GM18870 (cell line): ENCODE data around the gene PLAU.
"Not testable (repeated sequence)": the region's sequence is repeated elsewhere in the genome, so short reads cannot be mapped to it uniquely, and the experiment has no call there.

Experiments
- ATAC-seq: cut with Tn5 transposase; IDR thresholded peaks from one replicate; pipeline ENCODE4 v1.9.1; 2021; ENCODE audit warnings: moderate library complexity; ENCODE audit not compliant: unreplicated experiment

Gene PLAU

DNA sequence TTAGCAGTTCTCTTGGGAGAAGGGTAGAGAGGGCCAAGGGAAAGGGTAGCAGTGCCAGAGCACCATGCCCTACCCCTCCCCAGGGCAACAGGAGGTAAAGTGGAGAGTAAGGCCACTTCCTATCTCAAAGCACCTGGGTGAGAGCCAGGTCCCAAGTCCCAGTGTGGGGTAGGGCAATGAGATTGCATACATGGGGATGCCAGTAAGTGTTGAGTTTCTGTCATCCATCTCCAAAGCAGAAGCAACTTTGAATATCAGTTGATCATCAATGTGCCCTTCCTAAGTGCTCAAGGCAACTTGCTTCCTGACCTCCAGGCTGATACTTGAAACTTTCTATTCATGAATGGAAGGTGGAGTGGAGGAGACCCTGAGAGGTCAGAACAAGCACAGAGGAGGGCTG lies 34.4 kb upstream of the PLAU start:
- no peak for ATAC-seq

DNA sequence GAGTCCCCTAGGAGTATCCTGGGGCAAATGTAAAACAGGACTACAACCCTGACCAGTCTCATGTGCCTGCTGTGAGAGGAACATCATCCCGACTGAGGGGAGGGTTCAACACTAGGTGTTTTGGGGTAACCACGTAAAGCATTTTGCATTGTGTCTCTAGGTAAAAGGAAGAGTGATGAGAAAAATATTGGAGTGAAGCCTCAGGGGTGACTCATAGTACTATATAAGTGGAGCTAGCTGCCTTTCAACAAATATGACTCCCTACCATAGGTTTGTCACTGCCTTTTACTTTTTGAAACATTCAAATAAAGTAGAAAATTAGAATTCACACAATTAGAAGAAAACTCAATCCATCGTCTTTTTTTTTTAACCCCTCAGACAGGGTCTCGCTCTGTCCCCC lies 34.0 kb upstream of the PLAU start:
- no peak for ATAC-seq

GRCh38 chr10:73877533-73878160 lies 33.3 kb upstream of the PLAU start:
- ATAC-seq, result no peak

DNA sequence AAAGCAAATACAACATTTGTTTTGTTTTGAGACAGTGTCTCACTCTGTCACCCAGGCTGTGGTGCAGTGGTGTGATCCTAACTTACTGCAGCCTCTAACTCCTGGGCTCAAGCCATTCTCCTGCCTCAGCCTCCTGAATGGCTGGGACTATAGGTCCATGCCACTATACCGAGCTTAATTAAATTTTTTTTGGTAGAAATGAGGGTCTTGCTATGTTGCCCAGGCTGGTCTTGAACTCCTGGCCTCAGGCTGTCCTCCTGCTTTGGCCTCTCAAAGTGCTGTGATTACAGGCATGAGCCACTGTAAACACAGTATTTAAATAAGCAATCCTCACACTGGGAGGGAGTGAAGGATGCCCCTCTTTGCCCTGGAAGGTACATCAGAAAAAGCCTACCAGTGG lies 32.6 kb upstream of the PLAU start:
- ATAC-seq, result no peak

- peak; percentile 75 for ATAC-seq
Observed at GRCh38 chr10:73879296-73880173, 31.4 kb upstream of the PLAU start.

DNA sequence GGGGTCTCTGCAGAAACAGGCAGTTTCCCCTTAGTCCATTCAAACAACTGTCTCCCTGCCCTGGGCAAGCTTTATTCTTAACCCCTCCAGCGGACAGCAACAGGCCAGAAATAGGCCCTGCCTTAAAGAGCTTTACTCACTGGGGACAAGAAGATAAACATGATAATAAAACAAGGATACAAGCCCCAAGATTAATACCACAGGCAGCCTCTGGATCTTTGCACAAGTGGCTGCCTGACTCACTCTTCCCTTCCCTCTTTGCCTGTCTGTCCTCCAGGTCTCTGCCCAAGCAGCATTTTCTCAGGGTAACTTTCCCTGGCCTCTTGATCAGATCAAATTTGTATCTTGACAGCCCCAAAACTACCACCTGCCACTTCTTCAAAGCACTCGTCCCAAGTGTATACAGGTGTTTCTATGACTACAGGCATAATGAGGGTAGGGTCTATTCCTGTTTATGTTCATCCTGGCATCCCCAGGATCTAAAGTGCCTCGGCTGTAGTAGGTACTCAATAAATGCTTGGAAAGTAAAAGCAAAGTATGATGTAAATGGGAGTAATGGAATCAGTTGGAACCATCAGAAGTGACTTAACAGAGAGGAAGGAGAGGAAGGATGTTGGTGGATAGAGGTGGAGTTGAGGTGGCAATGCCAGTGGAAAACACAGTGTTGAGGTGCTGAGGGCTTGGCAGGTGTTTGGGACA lies 29.6 kb upstream of the PLAU start:
- no peak for ATAC-seq

- no peak for ATAC-seq
Observed at GRCh38 chr10:73884017-73884416, 26.9 kb upstream of the PLAU start.

DNA sequence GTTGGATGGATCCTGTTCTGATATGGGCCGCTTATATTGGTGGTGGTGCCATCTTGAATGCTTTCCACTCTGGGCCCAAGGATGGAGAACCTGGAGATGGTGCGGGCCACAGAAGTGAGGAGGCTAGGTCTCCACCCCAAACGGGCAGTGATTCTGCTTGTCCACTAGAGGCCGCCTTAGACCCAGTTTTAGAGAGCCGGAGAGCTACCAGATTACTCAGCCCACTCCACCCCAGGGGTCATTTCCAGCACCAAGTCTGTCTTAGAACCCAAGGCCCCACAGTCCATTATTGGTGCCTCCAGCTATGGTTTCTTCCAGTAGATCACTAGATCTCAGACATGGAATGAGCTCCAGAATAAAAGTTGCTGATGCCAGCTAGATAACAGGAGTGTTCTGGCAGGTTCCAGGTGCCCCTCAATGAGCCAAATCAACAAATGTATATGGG lies 24.8 kb upstream of the PLAU start:
- no peak for ATAC-seq

- no peak for ATAC-seq
Observed at GRCh38 chr10:73886661-73887293, 24.2 kb upstream of the PLAU start.

DNA sequence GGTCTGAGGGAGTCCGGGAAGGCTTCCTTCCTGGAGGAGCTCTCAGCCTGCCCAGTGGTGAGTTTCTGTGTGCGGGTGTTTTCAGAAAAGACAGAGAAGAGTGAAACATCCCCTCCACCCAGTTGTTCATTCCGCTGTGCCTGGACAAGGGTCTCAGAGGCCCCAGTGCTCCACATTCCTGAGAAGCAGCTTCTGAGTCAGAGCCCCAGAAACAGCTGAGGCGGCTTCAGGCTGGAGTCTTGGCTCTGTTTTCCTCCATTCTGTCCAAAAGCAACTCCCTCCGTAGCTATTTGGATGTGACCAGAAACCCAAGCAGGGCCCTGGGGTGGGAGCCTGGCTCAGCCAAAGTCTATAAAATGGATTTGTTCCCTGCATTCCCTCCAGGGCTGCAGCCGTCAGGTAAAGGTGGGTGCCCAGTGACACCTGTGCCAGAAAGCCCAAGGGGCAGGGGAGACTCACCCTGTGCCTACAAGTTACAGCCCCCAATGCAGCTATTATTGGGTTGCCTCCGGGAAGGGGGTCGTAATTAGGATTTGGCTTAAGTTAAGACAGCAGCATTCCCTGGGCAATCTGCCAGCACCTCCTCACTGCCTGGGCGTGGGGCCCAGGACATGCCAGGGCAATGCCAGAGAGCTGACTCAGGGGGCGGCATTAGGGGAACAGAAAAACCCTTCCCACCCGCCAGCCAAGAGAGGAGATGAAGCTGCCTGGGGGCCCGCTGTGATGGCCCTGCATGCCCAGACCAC lies 23.5 kb upstream of the PLAU start:
- no peak for ATAC-seq

DNA sequence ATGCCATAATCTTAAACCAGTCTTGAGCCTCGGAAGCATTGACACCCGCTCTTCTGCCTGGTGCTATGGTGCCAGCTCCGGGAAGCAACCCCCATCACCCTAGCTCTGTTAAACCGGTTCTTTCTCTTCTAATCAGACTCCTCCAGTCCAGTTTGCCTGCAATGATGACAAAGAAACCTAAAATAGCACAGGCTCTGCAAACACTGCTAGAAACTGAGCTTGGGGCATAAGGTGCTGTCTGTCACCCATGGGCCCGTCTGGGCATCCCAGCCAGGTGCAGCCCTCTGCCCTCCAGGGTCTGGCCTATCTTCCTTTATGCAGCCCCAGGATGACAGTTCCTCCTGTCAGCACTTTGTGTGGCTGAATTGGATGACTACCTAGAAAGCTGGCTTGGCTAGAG lies 22.4 kb upstream of the PLAU start:
- ATAC-seq, result no peak

DNA sequence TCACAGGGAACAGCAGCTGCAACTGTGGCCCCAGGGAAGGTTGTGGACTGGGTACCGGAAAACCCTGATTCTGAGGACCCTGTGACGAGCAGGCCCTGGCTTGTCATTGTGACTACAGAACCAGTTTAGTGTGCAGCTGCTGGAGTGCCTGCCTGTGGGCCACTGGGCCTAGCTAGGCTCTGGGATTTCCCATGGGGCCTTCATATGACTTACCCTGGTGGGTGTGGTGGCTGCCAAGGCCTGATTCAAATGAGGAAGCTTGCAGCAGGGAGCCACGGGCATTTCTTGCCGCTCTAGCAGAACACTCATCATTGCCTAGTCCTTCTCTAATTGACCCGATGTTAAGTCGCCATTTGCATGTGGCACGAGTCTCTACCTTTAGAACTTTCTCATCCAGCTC lies 21.9 kb upstream of the PLAU start:
- ATAC-seq, result no peak

GRCh38 chr10:73889416-73889815 lies 21.5 kb upstream of the PLAU start:
- ATAC-seq, result not testable (repeated sequence)

DNA sequence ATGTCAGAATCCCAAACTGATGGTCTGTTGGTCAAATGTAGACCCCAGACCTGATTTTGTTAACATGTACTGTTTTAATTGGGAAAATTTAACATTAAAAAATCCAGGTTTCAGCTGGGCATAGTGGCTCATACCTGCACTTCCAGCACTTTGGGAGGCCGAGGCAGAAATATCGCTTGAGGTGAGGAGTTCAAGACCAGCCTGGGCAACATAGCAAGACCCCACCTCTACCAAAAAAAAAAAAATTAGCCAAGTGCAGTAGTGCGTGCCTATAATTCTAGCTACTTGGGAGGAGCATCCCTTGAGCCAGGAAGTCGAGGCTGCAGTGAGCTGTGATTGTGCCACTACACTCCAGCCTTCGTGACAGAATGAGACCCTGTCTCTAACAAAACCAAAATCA lies 20.7 kb upstream of the PLAU start:
- ATAC-seq, result no peak

- ATAC-seq, result not testable (repeated sequence)
Observed at GRCh38 chr10:73890830-73891229, 20.1 kb upstream of the PLAU start.

- ATAC-seq, result no peak
Observed at GRCh38 chr10:73891540-73891939, 19.4 kb upstream of the PLAU start.

- ATAC-seq, result no peak
Observed at GRCh38 chr10:73892310-73893030, 18.5 kb upstream of the PLAU start.

DNA sequence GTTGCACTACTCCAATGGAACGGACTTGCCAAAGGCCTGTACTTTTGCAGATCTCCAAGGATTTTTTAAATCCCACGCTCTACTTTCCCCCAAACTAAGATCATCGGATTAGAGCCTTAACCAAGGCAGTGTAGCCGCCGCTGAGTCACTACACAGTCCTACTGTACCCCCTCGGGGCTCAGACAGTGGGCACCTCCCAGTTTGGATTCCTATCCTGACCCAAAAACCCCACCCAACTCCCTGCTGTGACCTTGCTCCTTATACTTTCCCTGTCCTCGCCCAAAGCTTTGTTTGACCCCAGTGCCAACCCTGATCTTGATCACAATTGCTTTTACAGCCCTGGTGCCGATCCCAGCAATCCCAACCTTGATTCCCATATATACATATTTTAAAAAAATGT lies 17.5 kb upstream of the PLAU start:
- ATAC-seq, result no peak

DNA sequence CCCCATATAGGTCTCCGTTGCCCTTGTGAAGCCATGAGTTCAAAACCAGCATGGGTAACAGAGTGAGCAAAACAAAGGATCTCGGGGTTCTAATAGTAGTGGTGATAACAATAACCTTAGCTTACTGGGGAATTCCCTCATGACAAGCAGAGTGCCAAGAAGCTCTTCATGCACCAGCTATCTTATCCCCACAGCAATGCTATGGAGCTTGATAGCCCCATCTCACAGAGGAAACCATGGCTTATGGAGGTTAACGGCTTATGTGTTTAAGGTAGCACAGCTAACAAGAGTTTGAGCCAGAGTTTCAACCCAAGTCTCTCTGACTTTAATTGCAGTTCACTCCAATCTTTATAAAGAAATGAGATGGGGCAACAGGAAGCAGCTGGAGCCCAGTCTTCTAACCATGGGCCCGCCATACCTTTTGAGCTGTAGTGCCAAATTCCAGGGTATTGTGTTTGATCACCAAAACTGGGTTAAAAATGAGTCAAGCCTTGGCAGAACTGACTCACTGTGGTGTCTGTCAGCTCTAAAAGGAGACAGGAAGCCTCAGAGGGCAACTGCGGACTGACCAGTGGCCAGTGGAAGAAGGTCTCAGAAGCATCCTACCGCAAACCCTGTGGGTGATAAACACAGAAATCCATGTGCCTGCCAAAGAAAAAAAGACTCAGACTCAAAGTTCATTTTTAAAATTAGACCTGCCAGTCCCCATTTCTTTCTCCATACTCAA lies 16.5 kb upstream of the PLAU start:
- ATAC-seq, result no peak
